Activated CD4-positive, alpha-beta T cell treated with anti-CD3 and anti-CD28 coated beads, Interleukin-2, amount 10 ng/mL, durations not matched to agents 7 days and 5 days (primary cell): ENCODE results near the gene ZNF516. TPM values are rescaled to one million over a fixed set of nuclear protein-coding genes. Genes with fewer than 3 reads are reported as not detected.

Experiments used
- CTCF ChIA-PET: fragments of 350-600 bp; sonication (Branson Sonifier 250); formaldehyde crosslinking; loops from one replicate; lab custom pipeline; 2021; ENCODE audit warnings: antibody characterized with exemption; lab: Charles Lee
- POLR2A ChIA-PET: fragments of 350-600 bp; sonication (Branson Sonifier 250); formaldehyde crosslinking; loops from one replicate; lab custom pipeline; 2021; ENCODE audit warnings: antibody characterized with exemption; lab: Charles Lee
- DNase-seq: peaks from one replicate; pipeline ENCODE4 v3.0.0-alpha.2; 2020
- H3K27ac Mint-ChIP-seq: one replicate; pipeline ENCODE4 v1.8.0; 2021; ENCODE audit warnings: mild to moderate bottlenecking, moderate library complexity, mixed read lengths
- H3K27me3 Mint-ChIP-seq: one replicate; pipeline ENCODE4 v1.8.0; 2021; ENCODE audit warnings: mixed read lengths
- H3K36me3 Mint-ChIP-seq: one replicate; pipeline ENCODE4 v1.8.0; 2021; ENCODE audit warnings: low read depth, mixed read lengths
- H3K4me1 Mint-ChIP-seq: one replicate; pipeline ENCODE4 v1.8.0; 2021; ENCODE audit warnings: mixed read lengths
- H3K4me3 Mint-ChIP-seq: one replicate; pipeline ENCODE4 v1.8.0; 2021; ENCODE audit warnings: mild to moderate bottlenecking, moderate library complexity, mixed read lengths
- H3K9me3 Mint-ChIP-seq: one replicate; pipeline ENCODE4 v1.8.0; 2021; ENCODE audit warnings: mixed read lengths
- total RNA-seq, 2 experiments: library from RNA; stranded (reverse); gene quantifications; one replicate each; pipeline ENCODE4 v1.2.3, GENCODE V29; 2021

The ZNF516 gene
- total RNA-seq, 2 experiments from 2014 or later: 3.9 to 4.1 TPM

- H3K4me3 Mint-ChIP-seq: no peak overlapping the region
- H3K36me3 Mint-ChIP-seq: no peaks in the 10 kb centered on the region
- H3K27me3 Mint-ChIP-seq: no peaks in the 10 kb centered on the region
- POLR2A ChIA-PET: no interaction called here
- H3K27ac Mint-ChIP-seq: no peak overlapping the region
- CTCF ChIA-PET: no interaction called here
- no peak for DNase-seq
- no peaks in the 10 kb centered on the region for H3K9me3 Mint-ChIP-seq
- no peaks in the 10 kb centered on the region for H3K4me1 Mint-ChIP-seq
Observed at GRCh38 chr18:76441668-76442412, 53.2 kb downstream of the ZNF516 start.

- ChIA-PET POLR2A (no interaction called here), CTCF (no interaction called here)
- no peaks in the 10 kb centered on the region for H3K4me1 Mint-ChIP-seq
- no peaks in the 10 kb centered on the region for H3K27me3 Mint-ChIP-seq
- H3K27ac Mint-ChIP-seq: no peak overlapping the region
- DNase-seq: no peak
- H3K4me3 Mint-ChIP-seq: no peak overlapping the region
- no peaks in the 10 kb centered on the region for H3K9me3 Mint-ChIP-seq
- no peaks in the 10 kb centered on the region for H3K36me3 Mint-ChIP-seq
Observed at GRCh38 chr18:76441002-76441667, 53.9 kb downstream of the ZNF516 start.

GRCh38 chr18:76437910-76438309 is 57.1 kb downstream of the ZNF516 start:
- CTCF ChIA-PET: no interaction called here
- H3K9me3 Mint-ChIP-seq: no peaks in the 10 kb centered on the region
- H3K36me3 Mint-ChIP-seq: no peaks in the 10 kb centered on the region
- no peak for DNase-seq
- no peaks in the 10 kb centered on the region for H3K27me3 Mint-ChIP-seq
- H3K27ac Mint-ChIP-seq: no peak overlapping the region
- no peaks in the 10 kb centered on the region for H3K4me1 Mint-ChIP-seq
- POLR2A ChIA-PET: no interaction called here
- H3K4me3 Mint-ChIP-seq: no peak overlapping the region

DNA sequence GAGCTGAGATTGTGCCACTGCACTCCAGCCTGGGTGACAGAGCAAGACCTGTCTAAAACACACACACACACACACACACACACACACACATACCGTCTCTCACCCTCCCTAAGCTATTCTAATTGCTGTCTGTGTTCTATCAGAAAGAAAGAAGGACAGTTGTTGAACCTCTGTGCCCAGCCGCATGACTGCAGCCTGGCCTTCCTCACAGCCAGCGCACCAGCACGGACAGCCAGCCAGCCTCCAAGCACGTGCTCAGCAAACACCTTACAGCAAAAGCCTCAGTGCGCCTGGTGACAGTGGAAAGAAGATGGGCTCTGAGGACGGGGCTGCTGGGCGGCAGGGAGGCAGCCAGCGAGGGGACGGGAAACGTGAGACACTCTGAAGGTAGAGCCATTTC is 58.0 kb downstream of the ZNF516 start:
- Mint-ChIP-seq H3K9me3 (no peaks in the 10 kb centered on the region), H3K4me3 (no peak overlapping the region), H3K4me1 (no peaks in the 10 kb centered on the region), H3K27ac (no peak overlapping the region), H3K36me3 (no peaks in the 10 kb centered on the region), H3K27me3 (no peaks in the 10 kb centered on the region)
- DNase-seq: no peak
- ChIA-PET CTCF (interaction anchor here (1.3 kb wide), 1 partner anchor 17 kb away, joined by 3 read pairs; no protein-coding TSS in a partner anchor), POLR2A (no interaction called here)

GRCh38 chr18:76436342-76436741 is 58.7 kb downstream of the ZNF516 start:
- Mint-ChIP-seq H3K4me3 (no peak overlapping the region), H3K27me3 (no peaks in the 10 kb centered on the region), H3K4me1 (no peaks in the 10 kb centered on the region), H3K27ac (no peak overlapping the region), H3K36me3 (no peaks in the 10 kb centered on the region), H3K9me3 (no peaks in the 10 kb centered on the region)
- CTCF ChIA-PET: interaction anchor here (0.5 to 1.3 kb wide), 2 partner anchors 16 to 165 kb away, joined by 3 to 6 read pairs; no protein-coding TSS in a partner anchor
- DNase-seq: no peak
- POLR2A ChIA-PET: no interaction called here

- ChIA-PET CTCF (interaction anchor here (0.5 to 1.3 kb wide), 2 partner anchors 15 to 166 kb away, joined by 3 to 6 read pairs; no protein-coding TSS in a partner anchor), POLR2A (no interaction called here)
- Mint-ChIP-seq H3K27ac (no peak overlapping the region), H3K36me3 (no peaks in the 10 kb centered on the region), H3K4me3 (no peak overlapping the region), H3K9me3 (no peaks in the 10 kb centered on the region), H3K27me3 (no peaks in the 10 kb centered on the region), H3K4me1 (no peaks in the 10 kb centered on the region)
- no peak for DNase-seq
Observed at GRCh38 chr18:76435316-76435989, 59.6 kb downstream of the ZNF516 start.

- H3K36me3 Mint-ChIP-seq: no peaks in the 10 kb centered on the region
- DNase-seq: no peak
- no peak overlapping the region for H3K4me3 Mint-ChIP-seq
- CTCF ChIA-PET: no interaction called here
- H3K27ac Mint-ChIP-seq: no peak overlapping the region
- no peaks in the 10 kb centered on the region for H3K27me3 Mint-ChIP-seq
- H3K4me1 Mint-ChIP-seq: no peaks in the 10 kb centered on the region
- POLR2A ChIA-PET: no interaction called here
- H3K9me3 Mint-ChIP-seq: no peaks in the 10 kb centered on the region
Observed at GRCh38 chr18:76434452-76434851, 60.6 kb downstream of the ZNF516 start.

GRCh38 chr18:76433788-76434187 is 61.3 kb downstream of the ZNF516 start:
- CTCF ChIA-PET: no interaction called here
- Mint-ChIP-seq H3K4me1 (no peaks in the 10 kb centered on the region), H3K36me3 (no peaks in the 10 kb centered on the region), H3K27me3 (no peaks in the 10 kb centered on the region), H3K9me3 (no peaks in the 10 kb centered on the region), H3K4me3 (no peak overlapping the region), H3K27ac (no peak overlapping the region)
- no peak for DNase-seq
- POLR2A ChIA-PET: no interaction called here

DNA sequence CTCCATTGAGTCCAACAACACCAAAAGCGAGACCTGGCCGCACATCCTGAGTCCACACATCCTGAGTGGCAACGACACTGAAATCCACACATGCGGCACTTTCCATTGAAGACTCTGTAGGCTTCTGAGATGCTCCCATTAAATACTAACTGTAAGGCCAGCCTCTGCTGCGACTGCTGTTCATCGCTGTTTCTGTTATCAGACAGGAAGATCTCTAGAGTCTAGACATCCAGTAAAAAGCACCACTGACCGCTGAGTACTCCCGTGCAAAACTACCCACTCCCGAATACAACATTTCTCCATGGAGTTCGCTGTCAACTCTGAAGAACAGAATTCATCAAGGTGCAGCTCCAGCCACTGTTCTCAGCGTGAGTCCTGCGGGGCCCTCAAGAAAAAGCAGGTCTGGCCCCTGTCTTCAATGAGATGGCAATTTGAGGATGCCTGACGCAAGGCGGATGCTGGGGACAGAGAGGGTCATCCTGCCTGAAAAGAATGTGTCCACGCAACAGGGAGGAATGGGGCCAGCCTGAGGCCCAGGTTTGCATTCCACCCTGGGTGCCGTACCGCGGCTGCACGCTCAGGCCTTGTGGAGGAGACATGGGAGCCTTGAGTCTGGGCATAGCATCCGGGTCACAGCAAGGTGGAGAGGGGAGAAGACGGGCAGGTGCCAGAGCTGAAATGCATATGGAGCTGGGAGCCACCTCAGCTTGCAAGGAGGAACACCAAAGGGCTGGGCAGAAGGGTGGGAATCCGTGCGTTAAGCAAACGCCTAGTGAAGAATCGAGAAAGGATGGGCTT is 61.9 kb downstream of the ZNF516 start:
- no peaks in the 10 kb centered on the region for H3K9me3 Mint-ChIP-seq
- DNase-seq: no peak
- H3K4me3 Mint-ChIP-seq: no peak overlapping the region
- H3K36me3 Mint-ChIP-seq: no peaks in the 10 kb centered on the region
- H3K27ac Mint-ChIP-seq: no peak overlapping the region
- H3K4me1 Mint-ChIP-seq: no peaks in the 10 kb centered on the region
- CTCF ChIA-PET: no interaction called here
- POLR2A ChIA-PET: no interaction called here
- no peaks in the 10 kb centered on the region for H3K27me3 Mint-ChIP-seq

- ChIA-PET CTCF (no interaction called here), POLR2A (no interaction called here)
- Mint-ChIP-seq H3K4me1 (no peaks in the 10 kb centered on the region), H3K27me3 (no peaks in the 10 kb centered on the region), H3K27ac (no peak overlapping the region), H3K36me3 (no peaks in the 10 kb centered on the region), H3K4me3 (no peak overlapping the region), H3K9me3 (no peaks in the 10 kb centered on the region)
- DNase-seq: no peak
Observed at GRCh38 chr18:76432274-76432755, 62.7 kb downstream of the ZNF516 start.

DNA sequence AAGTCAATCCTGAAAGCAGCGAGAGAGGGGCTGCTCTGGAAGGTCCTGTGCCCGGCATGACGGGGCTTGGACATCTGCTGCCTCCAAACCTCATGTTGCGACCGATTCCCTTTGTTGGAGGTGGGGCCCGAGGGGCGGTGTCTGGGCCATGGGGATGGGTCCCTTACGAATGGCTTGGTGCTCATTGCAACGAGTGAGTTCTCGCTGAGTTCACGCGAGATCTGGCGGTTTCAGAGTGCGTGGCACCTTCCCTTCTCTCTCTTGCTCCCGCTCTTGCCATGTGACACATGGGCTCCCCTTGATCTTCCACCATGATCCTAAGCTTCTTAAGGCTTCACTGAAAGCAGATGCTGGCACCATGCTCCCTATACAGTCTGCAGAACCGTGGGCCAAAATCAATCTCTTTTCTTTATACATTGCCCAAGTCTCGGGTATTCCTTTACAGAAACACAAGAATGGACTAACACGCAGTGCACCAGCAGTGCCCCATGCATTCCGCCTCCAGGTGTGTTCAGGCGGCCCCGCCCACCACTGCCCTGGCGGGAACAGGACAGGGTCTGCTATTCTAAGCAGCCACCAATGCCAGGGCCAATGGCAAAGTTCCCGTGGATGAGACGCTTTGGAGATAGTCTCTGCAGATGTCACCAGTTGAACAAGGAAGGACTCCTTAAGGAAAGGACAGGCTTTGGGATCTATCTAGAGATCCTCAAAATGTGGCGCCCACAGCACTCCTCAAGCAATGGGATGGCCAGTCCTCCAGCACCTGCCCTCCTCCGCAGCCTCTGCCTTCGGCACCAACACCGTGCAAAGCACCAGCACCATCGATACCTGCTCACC is 63.4 kb downstream of the ZNF516 start:
- Mint-ChIP-seq H3K4me3 (no peak overlapping the region), H3K36me3 (no peaks in the 10 kb centered on the region), H3K27me3 (no peaks in the 10 kb centered on the region), H3K4me1 (no peaks in the 10 kb centered on the region), H3K27ac (no peak overlapping the region), H3K9me3 (no peaks in the 10 kb centered on the region)
- ChIA-PET CTCF (no interaction called here), POLR2A (no interaction called here)
- DNase-seq: no peak

- H3K9me3 Mint-ChIP-seq: no peaks in the 10 kb centered on the region
- POLR2A ChIA-PET: no interaction called here
- H3K27ac Mint-ChIP-seq: no peak overlapping the region
- no peaks in the 10 kb centered on the region for H3K27me3 Mint-ChIP-seq
- CTCF ChIA-PET: no interaction called here
- no peaks in the 10 kb centered on the region for H3K36me3 Mint-ChIP-seq
- no peak for DNase-seq
- H3K4me3 Mint-ChIP-seq: no peak overlapping the region
- no peaks in the 10 kb centered on the region for H3K4me1 Mint-ChIP-seq
Observed at GRCh38 chr18:76430636-76431035, 64.4 kb downstream of the ZNF516 start.
